GM21381 (cell line): ENCODE results near the gene HAPLN3.

Source experiments
- ATAC-seq: cut with Tn5 transposase; IDR thresholded peaks from one replicate; pipeline ENCODE4 v1.9.1; 2021; ENCODE audit warnings: mild to moderate bottlenecking, moderate library complexity; ENCODE audit not compliant: unreplicated experiment

The HAPLN3 gene

DNA sequence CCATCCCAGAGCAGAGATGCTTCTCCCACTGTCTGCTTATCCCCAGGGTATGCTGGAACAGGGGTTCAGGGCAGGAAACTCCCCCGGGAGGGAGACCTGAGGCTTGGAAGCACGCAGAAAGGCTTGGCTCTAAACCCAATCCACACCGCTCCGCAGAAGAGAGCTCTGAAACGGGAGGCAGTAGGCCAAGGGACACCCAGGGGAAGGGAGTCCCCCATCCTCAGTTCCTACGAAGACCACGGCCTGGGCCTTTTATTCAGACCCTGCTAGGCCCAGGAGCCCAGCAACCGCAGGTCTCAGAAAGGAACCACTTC, 1.8 kb upstream of the HAPLN3 start:
- ATAC-seq, result no peak

- ATAC-seq, result no peak
Observed at GRCh38 chr15:88896333-88897033, 1.1 kb upstream of the HAPLN3 start.

- peak; percentile 52 for ATAC-seq
Observed at GRCh38 chr15:88894348-88894818, 961 bp downstream of the HAPLN3 start.

- no peak for ATAC-seq
Observed at GRCh38 chr15:88891540-88892254, 3.6 kb downstream of the HAPLN3 start.

GRCh38 chr15:88890495-88890894, 4.8 kb downstream of the HAPLN3 start:
- no peak for ATAC-seq

GRCh38 chr15:88888719-88889118, 6.6 kb downstream of the HAPLN3 start:
- no peak for ATAC-seq

- no peak for ATAC-seq
Observed at GRCh38 chr15:88887068-88887580, 8.2 kb downstream of the HAPLN3 start.

DNA sequence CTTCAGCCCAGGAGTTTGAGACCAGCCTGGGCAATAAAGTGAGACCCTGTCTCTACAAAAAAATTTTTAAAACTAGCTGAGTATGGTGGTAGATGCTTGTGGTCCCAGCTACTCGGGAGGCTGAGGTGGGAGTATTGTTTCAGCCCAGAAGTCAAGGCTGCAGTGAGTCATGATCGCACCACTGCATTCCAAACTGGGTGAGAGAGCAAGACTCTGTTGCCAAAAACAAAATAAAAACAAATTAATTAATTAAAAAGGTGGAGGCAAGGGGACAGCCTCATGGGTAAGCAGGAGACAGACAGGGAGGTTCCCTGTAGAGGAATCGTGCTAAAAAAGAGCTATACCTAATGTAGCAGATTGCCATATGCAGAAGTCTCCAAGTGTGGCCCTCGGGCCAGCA, 12.6 kb downstream of the HAPLN3 start:
- no peak for ATAC-seq

GRCh38 chr15:88881775-88882174, 13.6 kb downstream of the HAPLN3 start:
- no peak for ATAC-seq

GRCh38 chr15:88880944-88881740, 14.2 kb downstream of the HAPLN3 start:
- ATAC-seq, result no peak

- ATAC-seq, result no peak
Observed at GRCh38 chr15:88878720-88879184, 16.6 kb downstream of the HAPLN3 start.

GRCh38 chr15:88877906-88878305, 17.4 kb downstream of the HAPLN3 start:
- no peak for ATAC-seq

GRCh38 chr15:88877415-88877814, 17.9 kb downstream of the HAPLN3 start:
- no peak for ATAC-seq

DNA sequence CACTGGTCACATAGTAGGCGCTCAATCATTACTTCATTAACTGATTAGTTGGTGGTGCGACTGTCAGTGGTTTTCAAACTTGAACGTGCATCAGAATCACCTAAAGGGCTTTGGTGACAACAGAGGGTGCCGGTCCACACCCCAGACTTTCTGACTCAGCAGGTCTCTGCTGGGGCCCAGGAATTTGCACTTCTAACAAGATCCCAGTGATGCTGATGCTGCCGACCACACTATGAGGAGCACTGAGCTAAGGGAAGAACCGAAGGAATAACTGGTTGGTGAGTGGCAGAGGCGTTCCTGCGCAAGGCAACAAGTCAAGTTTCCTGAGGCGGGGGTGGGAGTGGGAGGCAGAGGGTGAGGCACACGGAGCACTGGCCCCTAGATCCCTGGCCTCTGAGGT, 18.8 kb downstream of the HAPLN3 start:
- no peak for ATAC-seq

GRCh38 chr15:88874684-88875083, 20.7 kb downstream of the HAPLN3 start:
- ATAC-seq, result no peak

GRCh38 chr15:88874275-88874674, 21.1 kb downstream of the HAPLN3 start:
- no peak for ATAC-seq

DNA sequence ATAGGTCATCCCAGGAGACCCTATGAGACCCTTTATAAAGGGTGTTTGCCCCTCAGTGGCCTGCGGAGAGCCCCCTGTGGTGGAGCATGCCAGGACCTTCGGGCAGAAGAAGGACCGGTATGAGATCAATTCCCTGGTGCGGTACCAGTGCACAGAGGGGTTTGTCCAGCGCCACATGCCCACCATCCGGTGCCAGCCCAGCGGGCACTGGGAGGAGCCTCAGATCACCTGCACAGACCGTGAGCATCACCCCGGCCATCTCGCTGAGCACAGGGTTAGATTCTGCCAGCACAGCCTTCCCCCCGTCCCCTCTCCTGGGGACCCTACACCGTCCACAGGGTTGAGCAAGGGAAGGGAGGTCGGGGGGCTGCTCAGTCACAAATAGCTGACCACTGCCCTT, 21.6 kb downstream of the HAPLN3 start:
- ATAC-seq, result no peak

DNA sequence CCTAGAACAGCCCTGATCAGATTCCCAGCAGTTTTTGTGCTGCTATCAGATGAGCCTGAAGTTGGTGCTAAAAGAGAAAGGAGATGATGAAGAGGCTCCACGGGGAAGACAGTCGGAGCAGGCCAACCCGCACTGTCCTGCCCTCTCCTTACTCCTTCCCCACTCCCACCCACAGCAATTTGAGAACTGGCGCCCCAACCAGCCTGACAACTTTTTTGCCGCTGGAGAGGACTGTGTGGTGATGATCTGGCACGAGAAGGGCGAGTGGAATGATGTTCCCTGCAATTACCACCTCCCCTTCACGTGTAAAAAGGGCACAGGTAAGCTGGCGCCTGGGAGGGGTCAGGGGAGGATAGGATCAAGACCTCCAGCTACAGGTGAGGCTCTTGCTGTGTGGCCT, 22.6 kb downstream of the HAPLN3 start:
- no peak for ATAC-seq

DNA sequence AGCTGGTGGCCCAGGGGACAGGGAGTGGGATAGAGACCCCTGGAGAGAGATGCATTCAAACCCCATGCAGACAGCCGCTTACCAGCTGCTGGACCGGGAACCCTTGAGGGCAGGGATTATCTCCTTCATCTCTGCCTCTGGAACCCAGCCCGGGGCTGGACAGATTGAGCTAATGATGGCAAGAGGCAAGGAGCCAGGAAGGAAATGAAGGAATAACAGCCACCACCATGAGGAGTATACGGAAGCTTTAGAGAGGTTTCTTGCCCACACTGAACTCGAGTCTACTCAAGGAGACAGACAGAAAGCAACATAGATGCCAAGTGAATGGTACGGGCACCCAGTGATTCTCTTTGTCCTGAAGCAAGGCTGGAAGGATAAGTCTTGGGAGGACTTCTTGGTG, 23.2 kb downstream of the HAPLN3 start:
- ATAC-seq, result no peak

- no peak for ATAC-seq
Observed at GRCh38 chr15:88871313-88871712, 24.0 kb downstream of the HAPLN3 start.

DNA sequence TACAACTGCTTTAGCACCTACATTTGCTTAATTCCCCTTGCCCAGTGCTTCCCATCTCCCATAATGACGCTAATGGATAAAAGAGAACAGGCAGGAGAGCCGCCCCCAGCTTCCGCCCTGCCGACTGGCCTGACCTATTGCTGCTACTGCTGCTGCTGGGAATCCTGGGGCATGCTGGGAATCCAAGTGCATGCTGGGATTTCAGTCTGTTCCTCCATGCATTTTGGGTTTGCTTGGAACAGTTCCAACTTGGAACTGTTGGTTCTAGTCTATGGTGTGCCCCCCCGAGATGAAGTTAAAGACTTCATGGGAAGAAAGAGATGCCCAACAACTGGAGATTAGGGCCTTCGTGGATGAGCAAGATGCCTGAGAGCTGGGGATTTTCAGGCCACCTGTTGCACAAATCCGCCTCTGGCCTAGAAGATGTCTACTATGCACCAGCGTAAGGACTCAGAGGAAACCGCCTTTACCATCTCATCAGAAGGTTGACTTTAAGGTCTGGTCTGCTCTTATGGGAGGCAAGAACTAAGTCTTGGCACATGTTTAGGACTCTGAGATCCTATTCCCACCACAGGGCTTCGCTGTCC, 29.0 kb downstream of the HAPLN3 start:
- ATAC-seq, result no peak
